Measurements from ENCODE around the gene PLXNA1. TPM values are rescaled to one million over a fixed set of nuclear protein-coding genes. Genes with fewer than 3 reads are reported as not detected.

Gene PLXNA1
- total RNA-seq, 1 donor: 62.4 TPM

DNA sequence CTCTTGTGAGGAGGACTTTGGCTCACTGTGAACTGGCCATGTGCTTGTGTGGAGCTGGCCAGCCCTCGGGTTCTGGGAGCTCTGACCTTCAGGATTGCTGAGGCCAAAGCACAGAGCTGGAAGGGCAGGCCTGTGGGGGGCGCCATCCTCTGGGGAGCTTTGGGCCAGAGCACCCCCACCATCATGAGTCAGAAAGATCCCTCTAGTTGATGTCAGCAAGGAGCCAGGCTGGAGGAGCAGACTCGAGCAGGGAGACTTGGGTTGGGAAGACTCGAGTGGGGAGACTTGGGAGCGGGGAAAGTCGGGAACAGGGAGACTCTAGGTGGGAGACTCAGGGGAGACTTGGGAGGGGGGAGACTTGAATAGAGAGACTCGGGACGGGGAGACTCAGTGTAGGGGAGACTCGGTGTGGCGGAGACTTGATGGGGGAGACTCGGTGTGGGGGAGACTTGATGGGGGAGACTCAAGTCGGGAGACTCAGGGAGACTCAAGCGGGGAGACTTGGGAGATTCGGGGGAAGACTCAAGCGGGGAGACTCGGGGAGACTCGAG, 37.7 kb upstream of the PLXNA1 start:
- TF ChIP-seq, protein P1, sequence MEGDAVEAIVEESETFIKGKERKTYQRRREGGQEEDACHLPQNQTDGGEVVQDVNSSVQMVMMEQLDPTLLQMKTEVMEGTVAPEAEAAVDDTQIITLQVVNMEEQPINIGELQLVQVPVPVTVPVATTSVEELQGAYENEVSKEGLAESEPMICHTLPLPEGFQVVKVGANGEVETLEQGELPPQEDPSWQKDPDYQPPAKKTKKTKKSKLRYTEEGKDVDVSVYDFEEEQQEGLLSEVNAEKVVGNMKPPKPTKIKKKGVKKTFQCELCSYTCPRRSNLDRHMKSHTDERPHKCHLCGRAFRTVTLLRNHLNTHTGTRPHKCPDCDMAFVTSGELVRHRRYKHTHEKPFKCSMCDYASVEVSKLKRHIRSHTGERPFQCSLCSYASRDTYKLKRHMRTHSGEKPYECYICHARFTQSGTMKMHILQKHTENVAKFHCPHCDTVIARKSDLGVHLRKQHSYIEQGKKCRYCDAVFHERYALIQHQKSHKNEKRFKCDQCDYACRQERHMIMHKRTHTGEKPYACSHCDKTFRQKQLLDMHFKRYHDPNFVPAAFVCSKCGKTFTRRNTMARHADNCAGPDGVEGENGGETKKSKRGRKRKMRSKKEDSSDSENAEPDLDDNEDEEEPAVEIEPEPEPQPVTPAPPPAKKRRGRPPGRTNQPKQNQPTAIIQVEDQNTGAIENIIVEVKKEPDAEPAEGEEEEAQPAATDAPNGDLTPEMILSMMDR (IDR thresholded peaks at IDR 0.05; ENCODE audit: insufficient read depth, low read length): no peak
- no peak for DNase-seq (ENCODE audit: low read depth)
- no peak overlapping the region for H3K4me3 ChIP-seq (ENCODE audit: low read depth, low read length)

DNA sequence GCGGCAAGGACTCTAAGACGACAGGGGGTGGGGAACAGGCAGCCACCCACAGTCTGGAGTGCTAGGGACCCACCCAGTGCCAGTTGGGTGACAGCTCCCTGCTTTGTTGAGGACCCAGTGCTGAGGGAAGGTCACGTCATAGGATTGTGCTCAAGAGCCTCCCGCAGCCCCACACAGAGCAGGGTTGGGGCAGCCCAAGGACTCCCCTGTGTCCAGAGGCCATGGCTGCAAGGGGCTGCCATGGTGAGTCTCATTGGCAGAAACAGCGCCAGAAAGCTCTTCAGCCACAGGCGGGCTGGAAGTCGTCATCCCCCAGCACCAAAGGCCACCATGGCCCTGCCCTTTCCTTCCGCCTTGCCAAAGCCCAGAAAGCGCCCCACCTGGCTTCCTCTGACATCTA, 37.0 kb upstream of the PLXNA1 start:
- TF ChIP-seq, protein P1 (IDR thresholded peaks at IDR 0.05; ENCODE audit: insufficient read depth, low read length): no peak
- no peak overlapping the region for H3K4me3 ChIP-seq (ENCODE audit: low read depth, low read length)
- DNase-seq (ENCODE audit: low read depth): no peak

- TF ChIP-seq, protein P1 (IDR thresholded peaks at IDR 0.05; ENCODE audit: insufficient read depth, low read length): no peak
- H3K4me3 ChIP-seq (ENCODE audit: low read depth, low read length): no peak overlapping the region
- no peak for DNase-seq (ENCODE audit: low read depth)
Observed at GRCh38 chr3:126946405-126946804, 36.5 kb upstream of the PLXNA1 start.

DNA sequence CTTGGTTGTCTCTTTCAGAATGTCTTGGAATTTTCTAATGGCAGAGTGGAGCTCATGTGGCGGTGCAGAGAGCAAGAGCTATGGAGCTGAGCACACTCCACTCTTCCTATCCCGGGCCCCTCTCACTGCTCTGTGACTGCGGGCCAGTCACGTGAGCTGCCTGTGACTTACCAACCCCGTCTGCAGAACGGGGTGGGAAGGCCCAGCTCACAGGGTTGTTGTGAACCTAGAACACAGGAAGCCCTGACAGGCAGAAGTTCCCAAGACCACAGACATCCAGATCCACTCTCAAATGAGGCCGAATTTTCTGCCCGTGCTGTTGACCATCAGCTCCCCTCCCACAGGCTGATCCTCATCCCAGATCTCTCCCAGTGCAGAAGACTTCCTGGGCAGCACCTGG, 35.5 kb upstream of the PLXNA1 start:
- no peak overlapping the region for H3K4me3 ChIP-seq (ENCODE audit: low read depth, low read length)
- no peak for DNase-seq (ENCODE audit: low read depth)
- TF ChIP-seq, protein P1 (IDR thresholded peaks at IDR 0.05; ENCODE audit: insufficient read depth, low read length): no peak

GRCh38 chr3:126948980-126949535, 33.9 kb upstream of the PLXNA1 start:
- no peak for DNase-seq (ENCODE audit: low read depth)
- no peak overlapping the region for H3K4me3 ChIP-seq (ENCODE audit: low read depth, low read length)
- TF ChIP-seq, protein P1 (IDR thresholded peaks at IDR 0.05; ENCODE audit: insufficient read depth, low read length): no peak

DNA sequence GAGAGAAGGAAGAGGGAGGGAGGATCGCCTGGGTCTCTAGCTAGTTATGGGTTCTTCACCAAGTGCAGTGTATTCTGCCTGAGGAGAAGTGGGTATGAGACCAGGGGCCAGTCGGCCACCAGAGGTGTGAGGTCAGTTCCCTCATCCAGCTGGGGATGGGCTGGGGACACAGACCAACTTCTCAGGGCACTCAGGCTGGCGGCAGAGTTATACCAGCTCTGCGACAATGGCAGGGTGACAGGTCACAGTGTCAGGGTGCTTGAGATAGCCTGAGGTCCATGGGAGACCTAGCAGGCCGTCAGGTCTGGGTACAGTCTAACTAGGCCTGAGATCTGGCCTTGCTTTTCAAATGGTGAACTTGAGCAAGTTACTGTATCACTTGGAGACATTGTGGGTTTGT, 31.4 kb upstream of the PLXNA1 start:
- no peak overlapping the region for H3K4me3 ChIP-seq (ENCODE audit: low read depth, low read length)
- DNase-seq (ENCODE audit: low read depth): no peak
- TF ChIP-seq, protein P1 (IDR thresholded peaks at IDR 0.05; ENCODE audit: insufficient read depth, low read length): no peak
